Activated T-helper 2 cell treated with anti-CD3 and anti-CD28 coated beads, Interferon-gamma antibody, Interleukin-2, Interleukin-4, amounts not matched to agents 10 μg/mL and 5 μg/mL and 100 μg/mL, durations not matched to agents 14 hours and 24 hours and 36 hours (primary cell): Measurements from ENCODE around the gene TTLL11. TPM values are rescaled to one million over a fixed set of nuclear protein-coding genes. Genes with fewer than 3 reads are reported as not detected.
"Not testable (repeated sequence)": the region's sequence is repeated elsewhere in the genome, so short reads cannot be mapped to it uniquely, and the experiment has no call there.

Experiments
- DNase-seq: peaks from one replicate; pipeline ENCODE4 v3.0.0; 2021; ENCODE audit warnings: low spot score
- H3K27ac Mint-ChIP-seq: one replicate; pipeline ENCODE4 v1.8.0; 2021; ENCODE audit warnings: mixed read lengths
- H3K27me3 Mint-ChIP-seq: one replicate; pipeline ENCODE4 v1.8.0; 2021; ENCODE audit warnings: low read depth, mixed read lengths
- H3K36me3 Mint-ChIP-seq: one replicate; pipeline ENCODE4 v1.8.0; 2021; ENCODE audit warnings: low read depth, mixed read lengths
- H3K4me1 Mint-ChIP-seq: one replicate; pipeline ENCODE4 v1.8.0; 2021; ENCODE audit warnings: low read depth, mixed read lengths
- H3K4me3 Mint-ChIP-seq: one replicate; pipeline ENCODE4 v1.8.0; 2021; ENCODE audit warnings: low read depth, mild to moderate bottlenecking, moderate library complexity, mixed read lengths
- H3K9me3 Mint-ChIP-seq: one replicate; pipeline ENCODE4 v1.8.0; 2021; ENCODE audit warnings: mixed read lengths
- intact Hi-C: fragments of 100-400 bp; cut with micrococcal nuclease; formaldehyde crosslinking; loops from one replicate; pipeline ENCODE4 v1.15.1; 2023
- total RNA-seq: library from RNA; stranded (reverse); gene quantifications from 2 replicates; pipeline ENCODE4 v1.2.3, GENCODE V29; 2022

The TTLL11 gene
- total RNA-seq, 1 donor from 2014 or later, result 2.2 TPM

GRCh38 chr9:121989010-121989409 is 104.1 kb downstream of the TTLL11 start:
- Mint-ChIP-seq H3K4me3 (no peak overlapping the region), H3K36me3 (no peaks in the 10 kb centered on the region), H3K27ac (no peak overlapping the region), H3K4me1 (no peaks in the 10 kb centered on the region), H3K9me3 (no peaks in the 10 kb centered on the region), H3K27me3 (no peaks in the 10 kb centered on the region)
- intact Hi-C loops, result no loop called here
- DNase-seq, result no peak

GRCh38 chr9:121987314-121987713 is 105.8 kb downstream of the TTLL11 start:
- no peak overlapping the region for H3K4me3 Mint-ChIP-seq
- DNase-seq, result no peak
- no peaks in the 10 kb centered on the region for H3K9me3 Mint-ChIP-seq
- no peaks in the 10 kb centered on the region for H3K36me3 Mint-ChIP-seq
- no peak overlapping the region for H3K27ac Mint-ChIP-seq
- intact Hi-C loops, result no loop called here
- H3K27me3 Mint-ChIP-seq, result no peaks in the 10 kb centered on the region
- H3K4me1 Mint-ChIP-seq, result no peaks in the 10 kb centered on the region

GRCh38 chr9:121985792-121986494 is 107.2 kb downstream of the TTLL11 start:
- Mint-ChIP-seq H3K27me3 (no peaks in the 10 kb centered on the region), H3K9me3 (peaks cover 9% of the 10 kb centered on the region), H3K4me3 (no peak overlapping the region), H3K36me3 (no peaks in the 10 kb centered on the region), H3K27ac (no peak overlapping the region), H3K4me1 (no peaks in the 10 kb centered on the region)
- no peak for DNase-seq
- intact Hi-C loops, result no loop called here

- Mint-ChIP-seq H3K36me3 (no peaks in the 10 kb centered on the region), H3K9me3 (peaks cover 12% of the 10 kb centered on the region), H3K4me1 (no peaks in the 10 kb centered on the region), H3K4me3 (no peak overlapping the region), H3K27ac (no peak overlapping the region), H3K27me3 (no peaks in the 10 kb centered on the region)
- DNase-seq, result no peak
- intact Hi-C loops, result no loop called here
Measured at GRCh38 chr9:121984726-121985402, 108.2 kb downstream of the TTLL11 start.

GRCh38 chr9:121983736-121984135 is 109.4 kb downstream of the TTLL11 start:
- H3K36me3 Mint-ChIP-seq, result no peaks in the 10 kb centered on the region
- intact Hi-C loops, result no loop called here
- H3K9me3 Mint-ChIP-seq, result peaks cover 12% of the 10 kb centered on the region
- no peaks in the 10 kb centered on the region for H3K4me1 Mint-ChIP-seq
- H3K27ac Mint-ChIP-seq, result no peak overlapping the region
- H3K4me3 Mint-ChIP-seq, result no peak overlapping the region
- no peak for DNase-seq
- peaks cover 3% of the 10 kb centered on the region for H3K27me3 Mint-ChIP-seq

GRCh38 chr9:121981118-121981883 is 111.8 kb downstream of the TTLL11 start:
- Mint-ChIP-seq H3K4me3 (no peak overlapping the region), H3K4me1 (no peaks in the 10 kb centered on the region), H3K27me3 (peaks cover 3% of the 10 kb centered on the region), H3K27ac (no peak overlapping the region), H3K9me3 (peaks cover 12% of the 10 kb centered on the region), H3K36me3 (no peaks in the 10 kb centered on the region)
- DNase-seq, result no peak
- intact Hi-C loops, result no loop called here

GRCh38 chr9:121980665-121981064 is 112.4 kb downstream of the TTLL11 start:
- H3K4me1 Mint-ChIP-seq, intact Hi-C loops, DNase-seq, H3K27ac Mint-ChIP-seq, H3K36me3 Mint-ChIP-seq, H3K27me3 Mint-ChIP-seq, H3K4me3 Mint-ChIP-seq: not testable (repeated sequence)
- peaks cover 12% of the 10 kb centered on the region for H3K9me3 Mint-ChIP-seq

GRCh38 chr9:121979736-121980135 is 113.4 kb downstream of the TTLL11 start:
- H3K36me3 Mint-ChIP-seq, result no peaks in the 10 kb centered on the region
- H3K4me1 Mint-ChIP-seq, result no peaks in the 10 kb centered on the region
- H3K27me3 Mint-ChIP-seq, result peaks cover 3% of the 10 kb centered on the region
- no peak overlapping the region for H3K27ac Mint-ChIP-seq
- no peak overlapping the region for H3K4me3 Mint-ChIP-seq
- intact Hi-C loops, result no loop called here
- DNase-seq, result no peak
- peaks cover 12% of the 10 kb centered on the region for H3K9me3 Mint-ChIP-seq

GRCh38 chr9:121976751-121977150 is 116.4 kb downstream of the TTLL11 start:
- Mint-ChIP-seq H3K9me3 (peaks cover 9% of the 10 kb centered on the region), H3K27ac (no peak overlapping the region), H3K4me1 (no peaks in the 10 kb centered on the region), H3K27me3 (peaks cover 3% of the 10 kb centered on the region), H3K4me3 (no peak overlapping the region), H3K36me3 (no peaks in the 10 kb centered on the region)
- DNase-seq, result no peak
- intact Hi-C loops, result no loop called here

- Mint-ChIP-seq H3K36me3 (no peaks in the 10 kb centered on the region), H3K9me3 (peaks cover 3% of the 10 kb centered on the region), H3K4me3 (no peak overlapping the region), H3K27ac (no peak overlapping the region), H3K27me3 (peaks cover 3% of the 10 kb centered on the region), H3K4me1 (no peaks in the 10 kb centered on the region)
- intact Hi-C loops, result no loop called here
- DNase-seq, result no peak
Measured at GRCh38 chr9:121975801-121976277, 117.3 kb downstream of the TTLL11 start.

- Mint-ChIP-seq H3K27me3 (peaks cover 1% of the 10 kb centered on the region), H3K4me1 (no peaks in the 10 kb centered on the region), H3K4me3 (no peak overlapping the region), H3K36me3 (no peaks in the 10 kb centered on the region), H3K27ac (no peak overlapping the region), H3K9me3 (no peaks in the 10 kb centered on the region)
- intact Hi-C loops, result no loop called here
- DNase-seq, result no peak
Measured at GRCh38 chr9:121974421-121974820, 118.7 kb downstream of the TTLL11 start.

- H3K4me1 Mint-ChIP-seq, result no peaks in the 10 kb centered on the region
- intact Hi-C loops, result no loop called here
- H3K9me3 Mint-ChIP-seq, result no peaks in the 10 kb centered on the region
- H3K27ac Mint-ChIP-seq, result no peak overlapping the region
- no peak for DNase-seq
- H3K36me3 Mint-ChIP-seq, result no peaks in the 10 kb centered on the region
- H3K4me3 Mint-ChIP-seq, result no peak overlapping the region
- H3K27me3 Mint-ChIP-seq, result no peaks in the 10 kb centered on the region
Measured at GRCh38 chr9:121972501-121972981, 120.6 kb downstream of the TTLL11 start.

- Mint-ChIP-seq H3K27me3 (no peaks in the 10 kb centered on the region), H3K4me1 (no peaks in the 10 kb centered on the region), H3K27ac (no peak overlapping the region), H3K4me3 (no peak overlapping the region), H3K36me3 (no peaks in the 10 kb centered on the region), H3K9me3 (no peaks in the 10 kb centered on the region)
- intact Hi-C loops, result no loop called here
- no peak for DNase-seq
Measured at GRCh38 chr9:121968056-121968455, 125.1 kb downstream of the TTLL11 start.
